Fibroblast of skin of right quadriceps (primary cell): Measurements from ENCODE around the gene DELE1.

ENCODE experiments used
- DNase-seq: peaks from one replicate; pipeline ENCODE4 v3.0.0-alpha.2; 2013

DELE1 gene

GRCh38 chr5:141928051-141928450, 4.4 kb downstream of the DELE1 start:
- no peak for DNase-seq

- DNase-seq: no peak
These were observed 5.9 kb downstream of the DELE1 start for GRCh38 chr5:141929398-141930058.

- DNase-seq: no peak
These were observed 8.0 kb downstream of the DELE1 start for GRCh38 chr5:141931694-141932093.

GRCh38 chr5:141933151-141933550, 9.5 kb downstream of the DELE1 start:
- DNase-seq: no peak

- no peak for DNase-seq
These were observed 10.6 kb downstream of the DELE1 start for GRCh38 chr5:141934099-141934844.

- no peak for DNase-seq
These were observed 11.9 kb downstream of the DELE1 start for GRCh38 chr5:141935538-141935937.

GRCh38 chr5:141940695-141941271, 17.1 kb downstream of the DELE1 start:
- no peak for DNase-seq

GRCh38 chr5:141941307-141941706, 17.6 kb downstream of the DELE1 start:
- no peak for DNase-seq

- DNase-seq: no peak
These were observed 18.1 kb downstream of the DELE1 start for GRCh38 chr5:141941779-141942178.

GRCh38 chr5:141942185-141942857, 18.6 kb downstream of the DELE1 start:
- DNase-seq: no peak

- no peak for DNase-seq
These were observed 20.4 kb downstream of the DELE1 start for GRCh38 chr5:141944076-141944475.

GRCh38 chr5:141945511-141946051, 21.9 kb downstream of the DELE1 start:
- DNase-seq: no peak

GRCh38 chr5:141947316-141947715, 23.6 kb downstream of the DELE1 start:
- DNase-seq: no peak

GRCh38 chr5:141948812-141949211, 25.1 kb downstream of the DELE1 start:
- DNase-seq: no peak

GRCh38 chr5:141949511-141949910, 25.8 kb downstream of the DELE1 start:
- DNase-seq: no peak

- no peak for DNase-seq
These were observed 26.7 kb downstream of the DELE1 start for GRCh38 chr5:141950207-141951005.

GRCh38 chr5:141951332-141951781, 27.7 kb downstream of the DELE1 start:
- DNase-seq: no peak

GRCh38 chr5:141952020-141952419, 28.3 kb downstream of the DELE1 start:
- DNase-seq: no peak

GRCh38 chr5:141954194-141954593, 30.5 kb downstream of the DELE1 start:
- no peak for DNase-seq

GRCh38 chr5:141957367-141957996, 33.8 kb downstream of the DELE1 start:
- DNase-seq: no peak

GRCh38 chr5:141958113-141958512, 34.4 kb downstream of the DELE1 start, which contains the start of gene PCDH12:
TSS of gene PCDH12 (minus strand) at chr5:141958202. CDS start at chr5:141957851, 351 bp downstream.
- no peak for DNase-seq
